Choroid plexus epithelial cell (primary cell): ENCODE data around the gene CLSTN2.

Experiments used
- DNase-seq: peaks from one replicate; pipeline ENCODE4 v3.0.0-alpha.2; 2010; ENCODE audit warnings: low read depth
- H3K4me3 ChIP-seq: 2 replicates; pipeline ENCODE4 v1.5.1; 2011; ENCODE audit warnings: low read depth, mild to moderate bottlenecking, control low read depth, low read length, moderate library complexity
- TF ChIP-seq, protein P1 (sequence below): conservative IDR thresholded peaks from 2 replicates; pipeline ENCODE4 v1.5.1; 2011; ENCODE audit warnings: low read depth, mild to moderate bottlenecking, control low read depth, inconsistent platforms, low read length, moderate library complexity

The CLSTN2 gene

DNA sequence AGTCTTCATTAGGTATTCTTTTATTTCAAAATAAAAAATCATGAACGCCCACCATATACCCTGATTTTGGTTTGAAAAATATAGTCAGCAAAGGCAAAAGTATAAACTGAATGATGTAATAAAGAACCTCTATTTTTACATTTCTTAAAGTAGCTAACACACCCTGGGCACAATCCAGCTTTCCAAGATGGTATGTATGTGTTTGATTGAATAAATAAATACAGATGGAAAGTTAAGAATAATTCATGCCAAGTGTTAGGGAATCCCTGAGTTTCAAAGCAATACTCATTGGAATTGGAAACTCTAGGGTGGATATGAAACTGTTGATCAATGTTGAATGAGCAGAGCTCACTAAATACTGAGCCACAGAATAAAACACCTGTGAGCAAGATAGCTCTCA lies 679.0 kb downstream of the CLSTN2 start:
- TF ChIP-seq, protein P1, sequence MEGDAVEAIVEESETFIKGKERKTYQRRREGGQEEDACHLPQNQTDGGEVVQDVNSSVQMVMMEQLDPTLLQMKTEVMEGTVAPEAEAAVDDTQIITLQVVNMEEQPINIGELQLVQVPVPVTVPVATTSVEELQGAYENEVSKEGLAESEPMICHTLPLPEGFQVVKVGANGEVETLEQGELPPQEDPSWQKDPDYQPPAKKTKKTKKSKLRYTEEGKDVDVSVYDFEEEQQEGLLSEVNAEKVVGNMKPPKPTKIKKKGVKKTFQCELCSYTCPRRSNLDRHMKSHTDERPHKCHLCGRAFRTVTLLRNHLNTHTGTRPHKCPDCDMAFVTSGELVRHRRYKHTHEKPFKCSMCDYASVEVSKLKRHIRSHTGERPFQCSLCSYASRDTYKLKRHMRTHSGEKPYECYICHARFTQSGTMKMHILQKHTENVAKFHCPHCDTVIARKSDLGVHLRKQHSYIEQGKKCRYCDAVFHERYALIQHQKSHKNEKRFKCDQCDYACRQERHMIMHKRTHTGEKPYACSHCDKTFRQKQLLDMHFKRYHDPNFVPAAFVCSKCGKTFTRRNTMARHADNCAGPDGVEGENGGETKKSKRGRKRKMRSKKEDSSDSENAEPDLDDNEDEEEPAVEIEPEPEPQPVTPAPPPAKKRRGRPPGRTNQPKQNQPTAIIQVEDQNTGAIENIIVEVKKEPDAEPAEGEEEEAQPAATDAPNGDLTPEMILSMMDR, result no peak
- H3K4me3 ChIP-seq, result no peak overlapping the region
- DNase-seq, result no peak

DNA sequence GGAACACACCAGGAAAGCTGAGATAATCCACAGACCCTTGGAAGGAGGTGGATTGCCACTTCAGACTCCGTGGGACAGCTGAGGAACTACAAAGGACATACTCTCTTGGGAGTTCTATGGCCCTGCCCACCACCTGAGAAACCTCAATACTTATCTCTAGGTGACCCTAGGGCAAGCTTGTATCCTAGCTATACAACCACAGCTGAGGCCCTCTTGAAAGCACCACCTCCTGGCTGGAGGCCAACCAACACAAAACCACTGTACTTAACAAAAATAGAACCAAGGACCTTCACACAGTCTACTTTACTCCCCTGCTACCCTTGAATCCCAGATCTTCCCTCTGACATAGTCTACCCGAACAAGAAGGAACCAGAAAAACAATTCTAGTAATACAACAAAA lies 682.1 kb downstream of the CLSTN2 start:
- TF ChIP-seq, protein P1, result no peak
- DNase-seq, result no peak
- no peak overlapping the region for H3K4me3 ChIP-seq

DNA sequence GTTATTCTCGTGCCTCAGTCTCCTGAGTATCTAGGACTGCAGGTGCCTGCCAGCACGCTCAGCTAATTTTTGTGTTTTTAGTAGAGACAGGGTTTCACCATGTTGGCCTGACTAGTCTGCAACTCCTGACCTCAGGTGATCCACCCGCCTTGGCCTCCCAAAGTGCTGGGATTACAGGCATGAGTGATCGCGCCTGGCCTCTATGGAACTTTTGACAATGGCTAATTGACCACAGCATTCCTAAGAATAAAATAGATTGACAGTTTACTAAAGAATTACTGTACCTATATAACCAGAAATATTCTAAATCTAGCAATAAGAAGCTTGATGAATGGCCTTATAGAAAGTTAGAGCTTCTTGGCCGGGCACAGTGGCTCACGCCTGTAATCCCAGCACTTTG lies 691.9 kb downstream of the CLSTN2 start:
- TF ChIP-seq, protein P1, result no peak

More for the DNA sequence above, 691.9 kb downstream of the CLSTN2 start:
- no peak overlapping the region for H3K4me3 ChIP-seq
- DNase-seq, result no peak
